Activated T-helper 1 cell treated with anti-CD3 and anti-CD28 coated beads, Interleukin-12 subunit alpha, Interleukin-12 subunit beta, Interleukin-2, Interleukin-4 antibody, amounts not matched to agents 30 ng/mL and 10 ng/mL and 1 ng/mL, durations not matched to agents 14 hours and 24 hours and 36 hours (primary cell): Measurements from ENCODE around the gene TUT7. TPM values are rescaled to one million over a fixed set of nuclear protein-coding genes. Genes with fewer than 3 reads are reported as not detected.

ENCODE experiments used
- DNase-seq: peaks from one replicate; pipeline ENCODE4 v3.0.0; 2021; ENCODE audit warnings: low spot score
- H3K27ac Mint-ChIP-seq: one replicate; pipeline ENCODE4 v1.8.0; 2021; ENCODE audit warnings: mild to moderate bottlenecking, mixed read lengths
- H3K27me3 Mint-ChIP-seq: one replicate; pipeline ENCODE4 v1.8.0; 2022; ENCODE audit warnings: mild to moderate bottlenecking, moderate library complexity, mixed read lengths; ENCODE audit not compliant: insufficient read depth
- H3K36me3 Mint-ChIP-seq: one replicate; pipeline ENCODE4 v1.8.0; 2021; ENCODE audit warnings: low read depth, mixed read lengths
- H3K4me1 Mint-ChIP-seq: one replicate; pipeline ENCODE4 v1.8.0; 2021; ENCODE audit warnings: low read depth, mixed read lengths
- H3K4me3 Mint-ChIP-seq: one replicate; pipeline ENCODE4 v1.8.0; 2021; ENCODE audit warnings: mild to moderate bottlenecking, moderate library complexity, mixed read lengths
- H3K9me3 Mint-ChIP-seq: one replicate; pipeline ENCODE4 v1.8.0; 2021; ENCODE audit warnings: mixed read lengths
- intact Hi-C: fragments of 100-400 bp; cut with micrococcal nuclease; formaldehyde crosslinking; loops from one replicate; pipeline ENCODE4 v1.15.1; 2024
- total RNA-seq: library from RNA; stranded (reverse); gene quantifications from 2 replicates; pipeline ENCODE4 v1.2.3, GENCODE V29; 2022

Gene TUT7
- total RNA-seq, 1 donor from 2014 or later, result 44.1 TPM

DNA sequence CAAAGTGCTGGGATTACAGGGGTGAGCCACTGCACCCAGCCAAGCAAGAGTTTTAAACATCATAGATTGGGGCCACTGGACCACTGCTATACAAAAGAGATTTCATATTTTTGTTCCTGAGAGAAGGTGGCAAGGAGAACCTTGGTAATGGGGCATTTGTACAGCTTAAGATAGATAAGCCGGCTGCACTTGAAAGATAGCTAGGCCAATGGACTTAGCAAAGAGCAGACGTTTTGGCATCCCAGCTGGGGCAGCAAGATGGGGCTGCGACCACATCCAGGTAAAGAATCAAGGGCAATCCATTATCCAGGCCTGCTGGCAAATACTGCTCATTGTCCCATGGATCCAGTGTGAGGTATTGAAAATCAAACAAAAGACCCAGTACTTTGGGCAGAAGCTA is 67.9 kb downstream of the TUT7 start:
- intact Hi-C loops, result no loop called here
- no peak for DNase-seq
- Mint-ChIP-seq H3K27me3 (no peaks in the 10 kb centered on the region), H3K4me3 (no peak overlapping the region), H3K27ac (no peak overlapping the region), H3K9me3 (no peaks in the 10 kb centered on the region), H3K4me1 (peaks cover 11% of the 10 kb centered on the region), H3K36me3 (peaks cover 14% of the 10 kb centered on the region)

DNA sequence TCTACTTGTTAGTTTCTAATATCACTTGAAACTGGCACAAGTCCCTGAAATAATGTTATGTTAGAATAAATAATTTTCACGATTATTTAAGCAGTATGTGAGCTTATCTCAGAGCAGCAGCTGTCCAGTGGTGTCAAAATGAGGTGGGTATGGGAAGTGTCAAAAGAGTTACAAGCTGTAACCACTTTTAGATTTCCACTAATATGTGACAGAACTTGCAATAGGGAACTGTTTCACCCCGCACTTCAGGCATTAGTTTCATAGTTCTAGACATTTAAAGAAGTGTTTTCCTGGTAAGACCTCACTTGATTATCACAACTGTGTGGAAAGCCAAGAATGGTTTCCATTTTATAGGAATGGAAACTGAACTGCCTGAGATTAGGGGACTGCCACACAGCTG is 68.9 kb downstream of the TUT7 start:
- no peak overlapping the region for H3K27ac Mint-ChIP-seq
- no peak overlapping the region for H3K4me3 Mint-ChIP-seq
- H3K4me1 Mint-ChIP-seq, result peaks cover 20% of the 10 kb centered on the region
- H3K27me3 Mint-ChIP-seq, result no peaks in the 10 kb centered on the region
- intact Hi-C loops, result no loop called here
- no peak for DNase-seq
- peaks cover 18% of the 10 kb centered on the region for H3K36me3 Mint-ChIP-seq
- no peaks in the 10 kb centered on the region for H3K9me3 Mint-ChIP-seq

DNA sequence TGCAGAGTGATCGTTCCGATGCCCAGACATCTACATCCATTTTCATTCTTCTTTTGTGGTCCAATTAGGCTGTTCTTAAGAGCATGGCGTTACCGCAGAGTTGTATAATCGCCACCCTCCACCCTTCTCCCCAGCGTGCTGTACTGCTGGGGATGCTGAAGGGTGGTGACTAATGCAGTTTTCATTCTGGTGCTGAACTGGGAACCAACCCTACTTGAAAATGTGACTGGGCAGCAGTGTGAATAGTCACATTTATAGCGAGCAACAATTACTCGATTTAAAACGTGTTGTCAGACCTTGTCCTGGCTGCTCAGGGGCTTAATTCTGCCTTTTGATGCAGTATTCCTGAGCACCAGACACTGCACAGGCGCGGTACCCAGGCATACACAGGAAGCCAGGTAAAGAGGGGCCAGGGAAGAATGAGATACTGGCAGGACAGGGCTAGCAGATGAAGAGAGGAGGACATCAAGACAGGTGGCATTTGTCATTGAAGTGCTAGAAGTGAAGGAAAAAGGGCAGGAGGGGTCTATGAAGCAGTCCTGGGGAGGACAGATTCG is 71.2 kb downstream of the TUT7 start:
- H3K27ac Mint-ChIP-seq, result peak overlapping the region; percentile 96
- H3K4me3 Mint-ChIP-seq, result peak overlapping the region; percentile 89
- H3K36me3 Mint-ChIP-seq, result peaks cover 25% of the 10 kb centered on the region
- H3K9me3 Mint-ChIP-seq, result no peaks in the 10 kb centered on the region
- DNase-seq, result no peak
- intact Hi-C loops, result loop anchor here (1.0 to 5.0 kb wide), 5 partner anchors 54 to 342 kb away; partner anchors contain the start of genes NAA35 and TUT7
- no peaks in the 10 kb centered on the region for H3K27me3 Mint-ChIP-seq
- peaks cover 36% of the 10 kb centered on the region for H3K4me1 Mint-ChIP-seq

DNA sequence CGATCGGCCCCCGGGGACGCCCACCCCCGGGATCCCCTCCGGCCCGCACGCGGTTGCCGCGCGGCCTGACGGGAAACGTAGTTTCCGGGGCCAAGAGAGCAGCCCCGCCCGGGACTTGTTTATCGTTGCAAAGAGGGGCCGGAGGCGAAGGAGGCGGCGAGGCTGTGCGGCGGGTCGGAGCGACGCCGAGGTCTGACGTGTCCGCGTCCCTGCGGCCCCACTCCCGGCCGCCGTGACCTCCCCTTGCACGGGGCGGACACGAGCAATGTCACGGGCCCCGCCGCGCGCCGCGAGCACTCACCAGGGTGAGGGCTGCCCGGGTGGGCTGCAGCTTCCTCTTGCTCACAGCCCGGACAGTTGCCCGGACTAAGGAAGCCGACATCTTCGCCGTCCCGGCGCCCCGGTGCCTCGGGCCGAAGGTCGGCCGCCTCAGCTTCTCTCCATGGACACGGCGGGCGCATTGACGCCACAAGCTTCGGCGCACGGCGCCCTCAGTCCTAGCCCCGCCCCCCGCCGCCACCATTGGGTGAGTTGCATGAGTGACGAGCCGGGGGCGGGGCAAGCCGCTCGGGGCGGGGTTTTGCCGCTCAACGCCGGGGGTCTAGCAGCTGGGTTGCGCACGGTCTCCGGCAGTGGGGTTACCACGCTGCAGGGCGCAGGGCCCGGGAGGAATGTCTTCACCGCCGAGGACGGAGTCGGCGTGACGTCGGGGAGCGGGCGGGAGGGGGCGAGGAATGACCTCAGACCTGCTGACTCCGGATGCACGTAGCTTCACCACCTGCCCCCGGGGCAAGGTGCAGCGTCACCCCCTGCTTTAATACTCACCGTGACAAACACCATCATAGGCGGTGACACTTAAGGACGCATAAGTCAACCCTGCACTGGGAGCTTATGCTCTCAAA is 71.9 kb downstream of the TUT7 start, which contains the start of gene ISCA1:
Gene ISCA1 (minus strand): TSS at position 462 of the 902 bp plus-strand sequence. CDS start 80 bp downstream, at position 382.
- DNase-seq, result peak; percentile 91
- intact Hi-C loops, result loop anchor here (1.0 to 5.0 kb wide), 5 partner anchors 54 to 341 kb away; partner anchors contain the start of genes NAA35 and TUT7
- no peaks in the 10 kb centered on the region for H3K27me3 Mint-ChIP-seq
- H3K4me3 Mint-ChIP-seq, result peak within 1 kb of the TSS; percentile 89
- H3K9me3 Mint-ChIP-seq, result no peaks in the 10 kb centered on the region
- peak within 1 kb of the TSS; percentile 96 for H3K27ac Mint-ChIP-seq
- H3K4me1 Mint-ChIP-seq, result peaks cover 42% of the 10 kb centered on the region
- peaks cover 19% of the 10 kb centered on the region for H3K36me3 Mint-ChIP-seq

DNA sequence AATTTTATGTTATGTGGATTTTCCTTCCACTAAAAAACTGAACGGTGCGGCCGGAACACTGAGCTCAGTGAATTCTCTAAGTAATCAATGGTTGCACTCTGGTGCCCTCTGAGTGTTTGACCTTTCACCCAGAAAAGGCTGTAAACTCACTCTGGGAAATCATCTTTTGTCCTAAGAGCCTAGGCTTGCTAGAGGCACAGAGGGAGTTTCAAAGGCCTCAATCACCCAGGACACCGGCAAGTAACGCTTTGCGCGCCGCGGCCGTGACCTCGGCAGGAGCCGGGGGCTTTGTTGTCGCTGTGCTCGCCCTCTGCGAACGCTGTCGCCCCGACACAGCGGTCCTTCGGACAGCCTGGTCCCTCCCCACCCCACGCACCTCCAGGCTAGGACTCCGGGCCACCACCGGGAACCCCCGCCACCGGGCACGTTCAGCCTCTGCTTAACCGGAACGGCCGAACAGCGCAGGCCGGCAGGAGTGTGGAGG is 72.6 kb downstream of the TUT7 start:
- intact Hi-C loops, result loop anchor here (1.0 to 5.0 kb wide), 6 partner anchors 55 to 539 kb away; partner anchors contain the start of genes NAA35 and TUT7
- Mint-ChIP-seq H3K27me3 (no peaks in the 10 kb centered on the region), H3K4me3 (peak overlapping the region; percentile 89)

DNA sequence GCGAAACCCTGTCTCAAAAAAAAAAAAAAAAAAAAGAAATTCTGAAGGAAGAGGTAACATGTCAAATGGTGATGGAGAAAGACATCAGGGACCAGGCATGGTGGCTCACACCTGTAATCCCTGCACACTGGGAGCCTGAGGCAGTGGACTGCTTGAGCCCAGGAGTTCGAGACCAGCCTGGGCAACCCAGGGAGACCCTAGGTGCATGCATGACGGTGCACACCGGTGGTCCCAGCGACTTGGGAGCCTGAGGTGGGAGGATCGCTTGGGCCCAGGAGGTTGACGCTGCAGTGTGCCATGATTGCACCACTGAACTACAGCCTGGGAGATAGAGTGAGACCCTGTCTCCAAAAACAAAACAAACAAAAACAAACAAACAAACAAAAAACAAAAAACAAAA is 73.6 kb downstream of the TUT7 start:
- H3K27ac Mint-ChIP-seq, result no peak overlapping the region
- no peaks in the 10 kb centered on the region for H3K9me3 Mint-ChIP-seq
- no peak for DNase-seq
- peaks cover 47% of the 10 kb centered on the region for H3K4me1 Mint-ChIP-seq
- peaks cover 19% of the 10 kb centered on the region for H3K36me3 Mint-ChIP-seq
- intact Hi-C loops, result loop anchor here (5.0 kb wide), 1 partner anchor 78 kb away; no protein-coding TSS in a partner anchor
- H3K27me3 Mint-ChIP-seq, result no peaks in the 10 kb centered on the region
- H3K4me3 Mint-ChIP-seq, result peak overlapping the region; percentile 89

More for the DNA sequence above, 72.6 kb downstream of the TUT7 start:
- Mint-ChIP-seq H3K27ac (peak overlapping the region; percentile 87), H3K36me3 (peaks cover 19% of the 10 kb centered on the region), H3K4me1 (peaks cover 47% of the 10 kb centered on the region), H3K9me3 (no peaks in the 10 kb centered on the region)
- no peak for DNase-seq

DNA sequence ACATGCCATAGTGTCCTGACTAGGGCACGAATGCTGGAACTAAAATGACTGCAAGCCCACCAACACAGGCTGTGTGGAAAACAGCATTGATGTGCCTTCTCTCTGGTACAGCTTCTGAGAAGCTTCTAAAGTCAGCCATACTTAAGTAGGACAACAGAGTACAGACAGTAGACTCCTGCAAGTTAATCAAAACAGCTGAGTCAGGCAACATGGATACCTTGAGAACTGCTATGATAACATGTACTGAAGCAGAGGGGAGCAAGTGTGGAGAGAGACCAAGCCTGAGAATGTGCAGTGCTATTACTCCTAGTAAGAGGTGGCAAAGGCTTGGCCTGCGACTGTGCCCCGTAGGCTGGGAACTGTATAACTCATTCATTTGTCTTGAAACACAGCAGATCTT is 74.4 kb downstream of the TUT7 start:
- intact Hi-C loops, result loop anchor here (5.0 kb wide), 1 partner anchor 78 kb away; no protein-coding TSS in a partner anchor
- Mint-ChIP-seq H3K27ac (no peak overlapping the region), H3K4me3 (peak overlapping the region; percentile 74), H3K4me1 (peaks cover 47% of the 10 kb centered on the region), H3K27me3 (no peaks in the 10 kb centered on the region), H3K36me3 (peaks cover 20% of the 10 kb centered on the region), H3K9me3 (no peaks in the 10 kb centered on the region)
- DNase-seq, result no peak

DNA sequence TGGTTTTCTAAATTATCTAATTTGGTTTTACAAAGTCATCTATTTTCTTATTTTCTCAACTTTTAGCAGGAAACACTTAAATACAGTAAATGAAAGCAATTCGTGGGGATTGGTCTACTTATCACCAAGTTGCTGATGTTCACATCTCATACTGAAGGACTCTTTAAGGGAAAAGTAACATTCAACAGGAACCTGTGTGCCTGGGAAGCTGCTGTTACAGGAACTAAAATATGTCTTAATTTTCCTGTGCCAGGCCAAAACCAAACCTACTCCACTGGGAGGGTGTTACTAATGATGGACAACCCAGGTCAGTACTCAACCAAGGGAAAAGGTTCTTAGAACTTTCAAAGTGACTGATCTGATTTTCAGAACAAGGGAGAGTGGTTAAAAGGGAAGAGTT is 77.1 kb downstream of the TUT7 start:
- H3K4me1 Mint-ChIP-seq, result peaks cover 38% of the 10 kb centered on the region
- no peaks in the 10 kb centered on the region for H3K27me3 Mint-ChIP-seq
- no peak overlapping the region for H3K27ac Mint-ChIP-seq
- peaks cover 31% of the 10 kb centered on the region for H3K36me3 Mint-ChIP-seq
- no peaks in the 10 kb centered on the region for H3K9me3 Mint-ChIP-seq
- intact Hi-C loops, result no loop called here
- H3K4me3 Mint-ChIP-seq, result no peak overlapping the region
- DNase-seq, result no peak

DNA sequence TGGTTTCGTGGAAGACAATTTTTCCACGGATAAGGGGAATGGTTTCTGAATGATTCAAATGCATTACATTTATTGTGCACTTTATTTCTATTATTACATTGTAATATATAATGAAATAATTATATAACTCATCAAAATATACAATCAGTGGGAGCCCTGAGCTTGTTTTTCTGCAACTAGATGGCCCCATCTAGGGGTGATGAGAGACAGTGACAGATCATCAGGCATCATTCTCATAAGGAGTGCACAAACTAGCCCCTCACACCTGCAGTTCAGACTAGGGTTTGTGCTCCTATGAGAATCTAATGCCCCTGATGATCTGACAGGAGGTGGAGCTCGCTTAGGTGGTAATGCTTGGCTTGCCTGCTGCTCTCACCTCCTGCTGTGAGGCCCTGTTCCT is 78.2 kb downstream of the TUT7 start:
- intact Hi-C loops, result no loop called here
- H3K27ac Mint-ChIP-seq, result no peak overlapping the region
- peaks cover 34% of the 10 kb centered on the region for H3K36me3 Mint-ChIP-seq

DNA sequence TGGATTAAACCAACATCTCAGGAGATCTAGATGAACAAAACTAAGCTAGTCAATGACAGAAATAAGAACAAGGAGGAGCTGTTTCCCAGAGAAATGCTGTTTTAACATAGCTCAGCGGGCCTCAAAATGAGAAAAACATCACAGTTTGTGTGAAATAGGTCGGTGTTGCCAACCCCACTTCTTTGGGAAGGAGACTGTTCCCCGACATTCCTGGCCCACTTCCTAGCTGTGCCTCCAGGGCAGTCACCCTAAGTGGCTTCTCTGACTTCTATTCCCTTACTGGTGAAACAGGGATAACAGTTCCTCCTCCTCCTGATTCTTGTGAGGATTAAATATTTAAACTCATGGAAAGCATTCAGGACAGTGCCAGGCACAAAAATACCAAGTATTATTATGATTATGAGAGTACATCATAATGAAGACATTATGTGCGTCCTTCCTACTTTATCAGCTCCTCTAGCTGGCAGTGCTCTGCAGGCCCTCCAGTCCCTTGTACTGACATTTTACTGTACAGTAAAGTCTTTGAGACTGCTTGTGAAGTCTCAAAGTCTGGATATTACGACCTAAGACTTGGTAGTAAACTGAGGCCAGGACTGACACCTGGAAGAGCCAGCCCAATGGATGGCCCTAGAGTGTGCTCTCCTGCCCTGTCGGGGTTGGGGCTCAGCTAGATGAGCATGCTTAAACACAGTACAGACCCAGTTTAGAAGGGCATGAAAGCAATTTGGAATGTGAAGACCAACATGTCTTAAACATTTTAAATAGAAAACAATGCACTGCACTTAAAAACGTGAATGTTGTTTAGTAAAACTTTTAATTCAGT is 79.2 kb downstream of the TUT7 start:
- H3K27me3 Mint-ChIP-seq, result no peaks in the 10 kb centered on the region
- H3K9me3 Mint-ChIP-seq, result no peaks in the 10 kb centered on the region
- no peak overlapping the region for H3K4me3 Mint-ChIP-seq
- intact Hi-C loops, result no loop called here
- H3K27ac Mint-ChIP-seq, result no peak overlapping the region
- H3K4me1 Mint-ChIP-seq, result peaks cover 25% of the 10 kb centered on the region
- H3K36me3 Mint-ChIP-seq, result peaks cover 32% of the 10 kb centered on the region
- DNase-seq, result no peak

More for the DNA sequence above, 78.2 kb downstream of the TUT7 start:
- Mint-ChIP-seq H3K4me3 (no peak overlapping the region), H3K9me3 (no peaks in the 10 kb centered on the region), H3K27me3 (no peaks in the 10 kb centered on the region), H3K4me1 (peaks cover 32% of the 10 kb centered on the region)
- DNase-seq, result no peak

DNA sequence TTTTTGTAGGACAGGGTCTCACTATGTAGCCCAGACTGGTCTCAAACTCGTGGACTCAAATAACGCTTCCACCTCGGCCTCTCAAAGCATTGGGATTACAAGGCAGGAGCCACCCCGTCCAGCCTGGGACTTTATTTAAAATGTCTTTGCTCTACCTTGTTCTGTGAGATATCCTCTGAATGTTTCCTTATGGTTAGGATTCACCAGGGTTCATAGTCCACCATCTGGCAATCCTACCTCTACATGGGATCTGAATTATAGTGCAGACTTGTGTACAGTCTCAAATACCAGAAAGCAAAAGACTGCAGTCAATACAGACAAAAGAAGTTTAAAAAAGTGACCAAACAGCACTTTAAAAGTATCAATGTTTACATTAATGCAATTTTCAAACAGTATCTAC is 82.0 kb downstream of the TUT7 start:
- Mint-ChIP-seq H3K27ac (no peak overlapping the region), H3K27me3 (no peaks in the 10 kb centered on the region), H3K4me1 (peaks cover 4% of the 10 kb centered on the region), H3K36me3 (peaks cover 31% of the 10 kb centered on the region), H3K4me3 (no peak overlapping the region), H3K9me3 (no peaks in the 10 kb centered on the region)
- intact Hi-C loops, result no loop called here
- DNase-seq, result no peak

DNA sequence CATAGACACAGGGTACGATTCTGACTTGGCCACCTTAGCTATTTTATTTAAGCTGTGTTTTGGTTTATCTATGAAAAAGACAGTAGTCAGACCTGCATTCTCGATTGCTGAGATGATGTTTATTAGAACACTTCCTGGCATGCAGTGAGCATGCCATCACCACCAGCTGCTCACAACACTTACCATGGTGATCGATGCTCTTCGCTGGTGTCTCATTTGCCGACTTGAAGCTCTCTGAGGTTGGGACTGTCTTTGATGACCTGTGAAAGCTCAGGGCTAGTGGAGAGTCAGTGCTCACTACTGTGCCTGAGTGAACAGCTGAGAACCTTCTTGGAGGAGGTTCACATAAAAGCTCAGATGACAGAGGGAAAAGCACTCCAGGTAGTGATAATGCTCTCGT is 90.3 kb downstream of the TUT7 start:
- Mint-ChIP-seq H3K4me1 (no peaks in the 10 kb centered on the region), H3K27ac (no peak overlapping the region), H3K36me3 (peaks cover 18% of the 10 kb centered on the region), H3K27me3 (no peaks in the 10 kb centered on the region), H3K4me3 (no peak overlapping the region), H3K9me3 (no peaks in the 10 kb centered on the region)
- intact Hi-C loops, result no loop called here
- DNase-seq, result no peak
